Skeletal muscle tissue (tissue), 4 donors: ENCODE data around the gene UMAD1. TPM values are rescaled to one million over a fixed set of nuclear protein-coding genes. Genes with fewer than 3 reads are reported as not detected.

Experiments
- H3K27ac ChIP-seq: one replicate; pipeline ENCODE4 v1.7.0; 2013; ENCODE audit warnings: mild to moderate bottlenecking, low read depth, low read length, inconsistent platforms
- H3K27me3 ChIP-seq, 3 donors: one replicate each; pipeline ENCODE4 v1.7.0; 2013; ENCODE audit warnings: low read length in 3 of 3; ENCODE audit not compliant: control insufficient read depth in 3 of 3, insufficient read depth in 3 of 3
- H3K36me3 ChIP-seq, 3 donors: one replicate each; pipeline ENCODE4 v1.7.0; 2013; ENCODE audit warnings: low read length in 3 of 3; ENCODE audit not compliant: control insufficient read depth in 3 of 3, insufficient read depth in 3 of 3
- H3K4me1 ChIP-seq, 3 donors: one replicate each; pipeline ENCODE4 v1.7.0; 2013; ENCODE audit warnings: low read length in 3 of 3, mild to moderate bottlenecking in 3 of 3; ENCODE audit not compliant: control insufficient read depth in 3 of 3, insufficient read depth in 3 of 3
- H3K4me3 ChIP-seq, 3 donors: one replicate each; pipeline ENCODE4 v1.7.0; 2013; ENCODE audit warnings: low read length in 3 of 3
- H3K9ac ChIP-seq, 3 donors: one replicate each; pipeline ENCODE4 v1.7.0; 2013; ENCODE audit warnings: low read length in 3 of 3, mild to moderate bottlenecking in 3 of 3, moderate library complexity in 2 of 3, low read depth in 1 of 3
- H3K9me3 ChIP-seq, 3 donors: one replicate each; pipeline ENCODE4 v1.7.0; 2013; ENCODE audit warnings: low read length in 3 of 3; ENCODE audit not compliant: control insufficient read depth in 3 of 3
- total RNA-seq: library from RNA; depleted of rRNA; stranded (reverse); fragments of >200 nt; gene quantifications from one replicate; pipeline ENCODE4 v1.2.3, GENCODE V29; 2014
- donor health status: Osteomylitis.

The UMAD1 gene
- total RNA-seq, 1 donor from 2014 or later = 5.2 TPM

DNA sequence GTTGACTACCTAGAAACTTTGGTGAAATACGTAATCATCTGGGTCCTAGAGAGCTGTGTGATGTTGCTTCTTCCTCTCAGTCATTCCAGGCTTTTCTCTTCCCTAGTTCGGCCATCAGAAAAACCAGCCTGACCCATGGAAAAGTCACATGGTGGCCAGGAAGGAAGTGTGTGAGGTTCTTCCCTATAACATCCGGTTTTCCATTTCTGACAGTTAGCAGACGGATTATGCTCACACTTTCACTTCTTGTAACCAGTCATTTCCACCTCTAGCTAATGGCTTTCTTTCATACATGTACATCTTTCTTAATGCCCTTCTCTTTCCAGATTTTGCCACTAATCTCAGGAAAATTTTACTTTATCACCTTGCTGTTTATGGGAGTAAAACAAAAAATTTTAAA lies 218.0 kb downstream of the UMAD1 start:
- Histone ChIP-seq H3K27me3 (no peaks in the 10 kb centered on the region), H3K9me3 (peaks cover 0 to 4% (median 0%) of the 10 kb centered on the region in 3 donors), H3K4me1 (peaks cover 8 to 17% (median 9%) of the 10 kb centered on the region in 3 donors), H3K27ac (no peak overlapping the region), H3K9ac (no peak overlapping the region), H3K36me3 (no peaks in the 10 kb centered on the region), H3K4me3 (peak overlapping the region in 1 of 3 donors; percentile 7)

DNA sequence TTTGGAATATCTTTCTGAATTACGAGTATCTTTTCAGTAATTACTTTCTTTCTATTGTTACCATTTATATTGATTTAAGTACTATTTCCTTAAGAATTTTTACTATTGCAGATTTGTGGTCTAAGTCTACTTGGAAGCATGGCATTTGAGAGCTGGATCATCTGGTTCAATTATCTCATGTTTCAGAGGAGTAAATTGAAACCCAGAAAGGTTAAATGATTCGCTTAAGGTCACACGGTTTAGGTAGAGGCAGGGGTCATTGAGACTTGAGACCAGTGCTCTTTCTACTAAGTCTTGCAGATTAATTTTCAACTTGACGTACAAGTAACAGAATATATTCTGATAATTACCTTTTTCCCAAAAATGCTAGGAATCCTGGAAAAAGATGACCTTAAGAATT lies 218.9 kb downstream of the UMAD1 start:
- Histone ChIP-seq H3K4me1 (peaks cover 8 to 17% (median 9%) of the 10 kb centered on the region in 3 donors), H3K9me3 (peaks cover 0 to 2% (median 0%) of the 10 kb centered on the region in 3 donors), H3K9ac (no peak overlapping the region), H3K27me3 (no peaks in the 10 kb centered on the region), H3K27ac (no peak overlapping the region), H3K36me3 (no peaks in the 10 kb centered on the region), H3K4me3 (no peak overlapping the region)

DNA sequence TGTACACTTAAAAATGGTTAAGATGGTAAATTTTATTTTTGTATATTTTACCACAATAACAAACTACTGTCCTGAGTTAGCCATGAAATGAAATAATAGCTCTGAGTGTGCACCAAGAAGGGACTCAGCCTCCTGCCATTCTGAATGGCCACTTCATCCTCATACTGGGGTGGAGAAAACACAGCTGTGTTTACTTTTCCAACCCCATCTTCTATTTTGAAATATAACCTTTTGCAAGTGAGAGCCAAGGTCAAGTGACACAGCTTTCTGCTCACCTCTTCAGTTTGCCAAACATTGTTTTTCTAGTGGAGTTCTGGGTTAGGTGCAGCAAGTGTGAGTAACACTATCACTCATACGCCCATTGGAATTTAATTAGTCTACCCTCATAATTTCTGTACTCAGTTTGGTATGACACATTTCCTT lies 220.7 kb downstream of the UMAD1 start:
- H3K27me3 ChIP-seq = no peaks in the 10 kb centered on the region
- H3K27ac ChIP-seq = peak overlapping the region; percentile 55
- H3K4me3 ChIP-seq = no peak overlapping the region
- peaks cover 8 to 17% (median 9%) of the 10 kb centered on the region in 3 donors for H3K4me1 ChIP-seq
- H3K36me3 ChIP-seq = no peaks in the 10 kb centered on the region
- no peaks in the 10 kb centered on the region for H3K9me3 ChIP-seq
- H3K9ac ChIP-seq = no peak overlapping the region

DNA sequence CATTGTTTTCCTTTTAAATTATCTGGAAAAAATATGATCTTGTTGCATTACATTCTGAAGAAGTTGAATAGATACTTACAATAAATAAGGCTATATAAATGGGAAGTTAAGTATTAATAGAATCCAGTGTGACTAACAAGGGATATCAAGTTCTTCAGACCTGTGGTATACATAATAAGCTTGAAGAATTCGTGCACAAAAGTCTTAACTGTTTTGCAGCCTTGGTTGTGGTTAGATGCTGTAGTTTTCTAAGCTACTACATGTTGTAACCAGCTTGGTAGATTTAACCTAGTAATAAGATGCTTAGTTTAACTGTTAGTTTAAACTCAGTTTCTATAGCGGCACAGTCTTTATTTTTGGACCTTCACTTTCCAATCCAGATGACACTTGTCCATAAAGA lies 221.8 kb downstream of the UMAD1 start:
- H3K27ac ChIP-seq = peak overlapping the region; percentile 1
- no peak overlapping the region for H3K4me3 ChIP-seq
- H3K9me3 ChIP-seq = no peaks in the 10 kb centered on the region
- peaks cover 6 to 13% (median 8%) of the 10 kb centered on the region in 3 donors for H3K4me1 ChIP-seq
- H3K9ac ChIP-seq = no peak overlapping the region
- no peaks in the 10 kb centered on the region for H3K36me3 ChIP-seq
- H3K27me3 ChIP-seq = no peaks in the 10 kb centered on the region

DNA sequence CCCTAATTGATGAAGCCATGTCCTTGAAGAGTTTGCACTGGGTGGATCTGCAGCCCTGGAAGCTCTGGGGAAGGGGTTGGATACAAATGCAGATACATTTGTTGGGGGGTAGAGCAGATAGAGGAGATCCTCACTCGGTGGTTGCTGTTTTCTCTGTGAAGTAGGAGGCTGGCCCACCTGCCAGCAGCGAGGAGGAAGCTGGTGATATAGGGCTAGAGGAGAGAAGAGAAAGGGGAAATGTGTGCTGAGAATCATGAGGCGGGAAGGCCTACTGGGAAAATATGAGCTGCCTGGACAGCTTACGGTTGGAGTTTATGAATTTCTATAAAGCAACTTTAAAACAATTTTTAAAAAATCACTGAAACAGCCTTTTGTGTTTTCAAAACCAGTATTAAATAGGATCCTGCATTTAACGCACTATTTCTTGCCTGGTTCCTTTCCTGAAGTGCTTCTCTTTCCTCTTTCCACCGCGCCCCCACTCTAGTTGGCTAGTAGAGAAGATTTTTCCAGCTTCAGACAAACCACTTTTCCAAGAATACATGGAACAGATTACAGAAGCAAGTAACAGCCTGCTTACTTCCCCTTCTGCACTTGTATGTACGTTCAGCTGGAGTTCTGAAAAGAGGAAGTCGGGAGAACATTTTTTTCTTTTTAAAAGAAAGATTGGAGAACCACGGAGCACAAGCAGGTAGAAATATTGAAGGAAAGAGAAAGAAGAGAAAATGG lies 227.5 kb downstream of the UMAD1 start:
- Histone ChIP-seq H3K27me3 (no peaks in the 10 kb centered on the region), H3K9me3 (no peaks in the 10 kb centered on the region), H3K9ac (peak overlapping the region in 1 of 3 donors; percentile 26), H3K36me3 (no peaks in the 10 kb centered on the region), H3K4me3 (no peak overlapping the region), H3K27ac (peak overlapping the region; percentile 46), H3K4me1 (peaks cover 3 to 15% (median 4%) of the 10 kb centered on the region in 3 donors)

DNA sequence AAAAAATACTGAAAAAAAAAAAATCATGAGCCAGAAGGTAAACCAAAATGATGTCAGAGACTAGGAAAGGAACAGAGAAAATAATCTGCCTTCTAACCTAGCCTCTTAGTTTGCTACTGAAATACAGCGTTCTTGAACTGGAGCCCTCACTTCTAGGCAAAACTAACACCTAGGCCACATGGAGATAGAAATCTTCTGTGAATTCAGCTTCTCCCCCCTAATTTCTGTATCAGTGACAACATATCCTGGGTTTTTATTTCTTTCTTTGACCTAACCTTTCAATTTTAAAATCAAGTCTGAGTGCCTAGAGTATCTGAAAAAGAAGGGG lies 228.0 kb downstream of the UMAD1 start:
- Histone ChIP-seq H3K9ac (no peak overlapping the region), H3K9me3 (no peaks in the 10 kb centered on the region), H3K4me3 (no peak overlapping the region), H3K27ac (peak overlapping the region; percentile 46), H3K27me3 (no peaks in the 10 kb centered on the region), H3K4me1 (peaks cover 3 to 15% (median 4%) of the 10 kb centered on the region in 3 donors), H3K36me3 (no peaks in the 10 kb centered on the region)

DNA sequence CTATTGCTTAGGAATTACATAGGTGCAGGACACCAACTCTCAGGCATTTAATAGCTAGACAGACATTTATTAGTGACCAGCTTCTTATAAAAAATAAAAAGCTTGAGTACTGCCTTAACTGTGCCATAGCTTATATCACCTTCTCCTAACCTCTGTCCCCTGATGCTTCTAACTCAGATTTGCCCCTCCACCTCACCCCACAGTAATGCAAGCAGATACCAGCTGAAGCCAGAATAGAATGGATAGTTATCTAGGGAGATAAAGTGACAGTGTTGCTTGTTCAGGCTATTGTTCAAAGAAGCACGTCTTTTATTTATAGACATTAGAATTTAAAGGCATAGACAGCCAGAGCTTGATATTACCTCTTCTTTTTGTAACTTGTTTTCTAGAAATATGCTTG lies 228.5 kb downstream of the UMAD1 start:
- no peaks in the 10 kb centered on the region for H3K9me3 ChIP-seq
- H3K27ac ChIP-seq = peak overlapping the region; percentile 46
- no peak overlapping the region for H3K9ac ChIP-seq
- H3K27me3 ChIP-seq = no peaks in the 10 kb centered on the region
- H3K4me3 ChIP-seq = no peak overlapping the region
- H3K4me1 ChIP-seq = peaks cover 3 to 15% (median 4%) of the 10 kb centered on the region in 3 donors
- no peaks in the 10 kb centered on the region for H3K36me3 ChIP-seq

DNA sequence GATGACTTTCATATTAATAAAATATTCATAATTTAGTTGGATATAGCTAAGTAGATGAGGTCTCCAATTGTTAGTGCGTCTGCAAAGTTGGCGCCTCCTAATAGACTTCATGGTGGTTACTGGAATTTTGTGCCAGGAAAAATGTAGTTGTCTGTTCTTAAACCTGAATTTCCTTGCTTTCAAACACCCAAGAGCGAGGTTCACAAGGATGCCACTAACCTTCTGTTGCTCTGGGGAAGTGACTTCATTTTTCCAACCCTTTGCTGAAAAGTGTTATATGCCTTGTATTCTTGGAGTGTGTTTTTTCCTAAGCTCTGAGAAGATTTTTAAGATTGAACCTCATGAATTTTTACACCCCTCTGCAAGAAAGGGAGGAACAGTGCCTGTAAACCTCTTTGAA lies 229.1 kb downstream of the UMAD1 start:
- no peaks in the 10 kb centered on the region for H3K36me3 ChIP-seq
- no peaks in the 10 kb centered on the region for H3K9me3 ChIP-seq
- H3K4me1 ChIP-seq = peaks cover 3 to 15% (median 4%) of the 10 kb centered on the region in 3 donors
- H3K9ac ChIP-seq = no peak overlapping the region
- H3K4me3 ChIP-seq = no peak overlapping the region
- no peak overlapping the region for H3K27ac ChIP-seq
- H3K27me3 ChIP-seq = no peaks in the 10 kb centered on the region

DNA sequence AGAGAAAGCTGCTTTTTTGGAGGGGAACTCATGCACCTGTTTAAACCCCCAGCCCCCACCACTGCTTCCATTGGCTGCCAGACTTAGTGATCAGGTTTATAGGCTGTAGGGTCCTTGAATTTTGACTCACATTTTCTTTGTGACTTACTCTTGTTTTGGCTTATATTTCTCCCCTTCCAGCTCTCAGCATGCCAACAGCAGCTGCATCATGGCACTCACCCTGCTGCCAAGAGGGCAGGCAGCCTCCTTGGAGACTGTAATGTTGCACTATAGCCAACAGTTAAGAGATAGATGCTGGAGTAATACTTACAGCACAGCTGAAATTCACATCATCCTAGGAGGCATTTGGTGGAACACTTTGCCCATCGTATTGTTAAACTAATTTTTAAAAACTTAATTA lies 230.0 kb downstream of the UMAD1 start:
- Histone ChIP-seq H3K4me3 (no peak overlapping the region), H3K36me3 (no peaks in the 10 kb centered on the region), H3K27ac (no peak overlapping the region), H3K27me3 (no peaks in the 10 kb centered on the region), H3K9me3 (no peaks in the 10 kb centered on the region), H3K4me1 (peaks cover 3 to 15% (median 4%) of the 10 kb centered on the region in 3 donors), H3K9ac (no peak overlapping the region)

DNA sequence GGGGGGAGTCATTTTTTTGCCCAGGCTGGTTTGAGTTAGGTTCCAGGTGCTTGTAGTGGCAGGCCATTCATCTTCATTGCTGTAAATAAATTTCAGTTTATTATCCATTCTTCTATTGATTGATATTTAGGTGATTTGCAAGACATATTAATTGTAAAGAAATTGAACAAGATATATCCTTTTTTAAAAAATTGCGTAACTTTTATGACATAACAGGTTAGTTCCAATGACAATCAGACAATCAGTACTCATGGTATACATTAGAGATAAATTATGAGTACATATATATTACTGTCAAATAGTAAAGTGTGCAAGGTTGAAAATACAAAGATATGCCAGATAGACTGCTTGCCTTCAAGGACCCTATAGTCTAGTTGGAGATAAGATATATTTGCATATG lies 235.9 kb downstream of the UMAD1 start:
- Histone ChIP-seq H3K27ac (no peak overlapping the region), H3K27me3 (no peaks in the 10 kb centered on the region), H3K4me1 (no peaks in the 10 kb centered on the region), H3K9me3 (no peaks in the 10 kb centered on the region), H3K4me3 (no peak overlapping the region), H3K36me3 (no peaks in the 10 kb centered on the region), H3K9ac (no peak overlapping the region)
